NCI-H2107 (cell line): ENCODE data around the gene PCDHGB5.
"Not testable (repeated sequence)": the region's sequence is repeated elsewhere in the genome, so short reads cannot be mapped to it uniquely, and the experiment has no call there.

ENCODE experiments used
- DNase-seq: peaks from one replicate; lab custom pipeline; 2025; lab: John Stamatoyannopoulos, UW

The PCDHGB5 gene

GRCh38 chr5:141412854-141413539 is 15.2 kb downstream of the PCDHGB5 start, which contains the start of gene PCDHGA10:
Gene PCDHGA10 (plus strand): TSS chr5:141412987. CDS start chr5:141413176, 189 bp downstream.
- no peak for DNase-seq

GRCh38 chr5:141413540-141414069 is 15.9 kb downstream of the PCDHGB5 start:
- DNase-seq: no peak

DNA sequence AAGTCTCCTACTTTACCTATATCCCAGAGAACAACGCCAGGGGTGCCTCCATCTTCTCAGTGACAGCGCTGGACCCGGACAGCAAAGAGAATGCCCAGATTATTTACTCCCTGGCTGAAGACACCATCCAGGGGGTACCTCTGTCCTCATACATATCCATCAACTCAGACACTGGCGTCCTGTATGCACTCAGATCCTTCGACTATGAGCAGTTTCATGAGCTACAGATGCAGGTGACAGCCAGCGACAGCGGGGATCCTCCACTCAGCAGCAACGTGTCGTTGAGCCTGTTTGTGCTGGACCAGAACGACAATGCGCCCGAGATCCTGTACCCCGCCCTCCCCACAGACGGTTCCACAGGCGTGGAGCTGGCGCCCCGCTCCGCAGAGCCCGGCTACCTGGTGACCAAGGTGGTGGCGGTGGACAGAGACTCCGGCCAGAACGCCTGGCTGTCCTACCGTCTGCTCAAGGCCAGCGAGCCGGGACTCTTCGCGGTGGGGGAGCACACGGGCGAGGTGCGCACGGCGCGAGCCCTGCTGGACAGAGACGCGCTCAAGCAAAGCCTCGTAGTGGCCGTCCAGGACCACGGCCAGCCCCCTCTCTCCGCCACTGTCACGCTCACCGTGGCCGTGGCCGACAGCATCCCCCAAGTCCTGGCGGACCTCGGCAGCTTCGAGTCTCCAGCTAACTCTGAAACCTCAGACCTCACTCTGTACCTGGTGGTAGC is 17.0 kb downstream of the PCDHGB5 start:
- DNase-seq: not testable (repeated sequence)

DNA sequence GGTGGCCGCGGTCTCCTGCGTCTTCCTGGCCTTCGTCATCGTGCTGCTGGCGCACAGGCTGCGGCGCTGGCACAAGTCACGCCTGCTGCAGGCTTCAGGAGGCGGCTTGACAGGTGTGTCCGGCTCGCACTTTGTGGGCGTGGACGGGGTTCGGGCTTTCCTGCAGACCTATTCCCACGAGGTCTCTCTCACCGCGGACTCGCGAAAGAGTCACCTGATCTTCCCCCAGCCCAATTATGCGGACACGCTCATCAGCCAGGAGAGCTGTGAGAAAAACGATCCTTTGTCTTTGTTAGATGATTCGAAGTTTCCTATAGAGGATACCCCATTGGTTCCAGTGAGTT is 17.5 kb downstream of the PCDHGB5 start:
- not testable (repeated sequence) for DNase-seq

DNA sequence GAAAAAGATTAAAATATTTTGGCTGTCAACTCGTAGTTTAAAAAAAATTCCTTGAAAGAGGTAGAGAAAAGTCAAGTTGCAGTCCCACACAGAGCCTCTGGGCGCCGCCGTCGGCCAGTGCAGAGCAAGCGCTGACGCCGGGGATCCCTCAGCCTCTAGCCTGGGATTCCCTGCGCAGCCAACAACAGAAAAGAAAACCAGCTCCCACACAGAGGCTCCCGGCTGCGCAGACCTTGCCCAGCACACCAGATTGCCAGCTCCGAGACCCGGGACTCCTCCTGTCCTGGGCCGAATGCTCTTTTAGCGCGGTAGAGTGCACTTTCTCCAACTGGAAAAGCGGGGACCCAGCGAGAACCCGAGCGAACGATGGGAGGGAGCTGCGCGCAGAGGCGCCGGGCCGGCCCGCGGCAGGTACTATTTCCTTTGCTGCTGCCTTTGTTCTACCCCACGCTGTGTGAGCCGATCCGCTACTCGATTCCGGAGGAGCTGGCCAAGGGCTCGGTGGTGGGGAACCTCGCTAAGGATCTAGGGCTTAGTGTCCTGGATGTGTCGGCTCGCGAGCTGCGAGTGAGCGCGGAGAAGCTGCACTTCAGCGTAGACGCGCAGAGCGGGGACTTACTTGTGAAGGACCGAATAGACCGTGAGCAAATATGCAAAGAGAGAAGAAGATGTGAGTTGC is 19.9 kb downstream of the PCDHGB5 start, which contains the start of gene PCDHGB7:
Gene PCDHGB7, plus strand, starts transcription at position 184 of the 679 bp plus-strand sequence. Its CDS starts 183 bp downstream, at position 367.
- DNase-seq: peak; percentile 26

- DNase-seq: no peak
Measured at GRCh38 chr5:141419074-141419880, 21.5 kb downstream of the PCDHGB5 start.

- no peak for DNase-seq
Measured at GRCh38 chr5:141420855-141421488, 23.2 kb downstream of the PCDHGB5 start, which contains the start of gene PCDHGA11. Gene PCDHGA11 (plus strand): TSS chr5:141421051. CDS start chr5:141421228, 177 bp downstream.

- no peak for DNase-seq
Measured at GRCh38 chr5:141421489-141421855, 23.7 kb downstream of the PCDHGB5 start.

DNA sequence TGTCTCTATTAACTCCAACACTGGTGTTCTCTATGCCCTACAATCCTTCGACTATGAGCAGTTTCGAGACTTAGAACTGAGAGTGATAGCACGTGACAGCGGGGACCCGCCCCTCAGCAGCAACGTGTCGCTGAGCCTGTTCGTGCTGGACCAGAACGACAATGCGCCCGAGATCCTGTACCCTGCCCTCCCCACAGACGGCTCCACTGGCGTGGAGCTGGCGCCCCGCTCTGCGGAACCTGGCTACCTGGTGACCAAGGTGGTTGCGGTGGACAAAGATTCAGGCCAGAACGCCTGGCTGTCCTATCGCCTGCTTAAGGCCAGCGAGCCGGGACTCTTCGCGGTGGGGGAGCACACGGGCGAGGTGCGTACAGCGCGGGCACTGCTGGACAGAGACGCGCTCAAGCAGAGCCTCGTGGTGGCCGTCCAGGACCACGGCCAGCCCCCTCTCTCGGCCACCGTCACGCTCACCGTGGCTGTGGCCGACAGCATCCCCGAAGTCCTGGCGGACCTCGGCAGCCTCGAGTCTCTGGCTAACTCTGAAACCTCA is 25.1 kb downstream of the PCDHGB5 start:
- no peak for DNase-seq

GRCh38 chr5:141427783-141428426 is 30.2 kb downstream of the PCDHGB5 start:
- no peak for DNase-seq

GRCh38 chr5:141430332-141431113 is 32.8 kb downstream of the PCDHGB5 start, which contains the start of gene PCDHGA12:
Gene PCDHGA12 (plus strand): TSS chr5:141430507. CDS start chr5:141430760, 253 bp downstream.
- DNase-seq: no peak

DNA sequence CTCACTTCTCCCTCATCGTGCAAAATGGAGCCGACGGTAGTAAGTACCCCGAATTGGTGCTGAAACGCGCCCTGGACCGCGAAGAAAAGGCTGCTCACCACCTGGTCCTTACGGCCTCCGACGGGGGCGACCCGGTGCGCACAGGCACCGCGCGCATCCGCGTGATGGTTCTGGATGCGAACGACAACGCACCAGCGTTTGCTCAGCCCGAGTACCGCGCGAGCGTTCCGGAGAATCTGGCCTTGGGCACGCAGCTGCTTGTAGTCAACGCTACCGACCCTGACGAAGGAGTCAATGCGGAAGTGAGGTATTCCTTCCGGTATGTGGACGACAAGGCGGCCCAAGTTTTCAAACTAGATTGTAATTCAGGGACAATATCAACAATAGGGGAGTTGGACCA is 33.5 kb downstream of the PCDHGB5 start:
- DNase-seq: no peak

GRCh38 chr5:141432308-141432707 is 34.6 kb downstream of the PCDHGB5 start:
- DNase-seq: not testable (repeated sequence)

GRCh38 chr5:141432726-141433125 is 35.0 kb downstream of the PCDHGB5 start:
- DNase-seq: not testable (repeated sequence)

GRCh38 chr5:141434006-141434405 is 36.3 kb downstream of the PCDHGB5 start:
- no peak for DNase-seq

GRCh38 chr5:141437221-141437620 is 39.5 kb downstream of the PCDHGB5 start:
- DNase-seq: no peak

DNA sequence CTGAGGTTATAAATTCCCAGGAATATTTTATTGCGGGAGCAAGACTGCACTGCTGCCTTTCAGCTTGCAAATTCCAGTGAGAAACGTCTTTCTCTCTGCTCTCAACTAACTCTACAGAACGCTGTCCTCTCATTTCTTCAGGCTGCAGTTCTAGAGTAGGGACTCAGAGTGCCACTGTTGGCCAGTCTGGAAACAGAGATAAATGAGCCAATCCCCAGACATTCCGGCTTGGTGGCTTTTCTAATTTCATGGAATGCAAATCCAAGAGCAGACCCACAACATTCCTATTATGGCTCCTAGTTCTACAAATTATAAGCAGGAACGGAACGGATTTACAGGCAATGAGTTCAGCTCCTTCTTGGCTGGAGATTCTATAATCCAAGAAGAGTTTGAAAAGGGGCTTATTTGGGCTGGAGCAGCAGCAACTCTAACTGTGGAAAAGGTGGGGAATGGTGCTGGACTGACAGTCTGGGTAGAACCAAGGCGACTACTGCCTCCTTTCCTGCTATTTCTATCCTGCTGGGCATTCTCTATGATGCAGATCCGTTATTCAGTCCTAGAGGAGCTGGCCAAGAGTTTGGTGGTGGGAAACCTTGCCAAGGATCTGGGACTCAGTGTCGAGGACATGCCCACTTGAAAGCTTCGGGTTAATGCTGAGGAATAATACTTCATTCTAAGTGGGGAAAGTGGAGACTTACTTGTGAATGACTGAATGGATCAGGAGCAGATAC is 41.8 kb downstream of the PCDHGB5 start:
- no peak for DNase-seq

DNA sequence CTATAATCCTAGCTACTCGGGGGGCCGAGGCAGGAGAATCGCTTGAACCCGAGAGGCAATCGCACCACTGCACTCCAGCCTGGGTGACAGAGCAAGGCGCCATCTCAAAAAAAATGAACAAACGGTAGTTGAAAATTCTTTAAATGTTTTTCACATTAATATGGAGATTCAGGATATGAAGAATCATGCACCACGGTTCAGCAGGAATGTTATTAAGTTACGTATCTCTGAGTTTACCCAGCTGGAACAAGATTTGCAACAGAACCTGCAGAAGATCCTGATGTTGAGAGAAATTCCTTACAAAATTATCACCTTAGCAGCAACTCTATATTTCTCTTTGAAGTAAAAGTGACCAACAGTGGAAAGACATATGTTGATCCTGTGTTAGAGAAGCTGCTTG is 42.6 kb downstream of the PCDHGB5 start:
- no peak for DNase-seq
